Erythroblast (primary cell): Measurements from ENCODE around the gene PPP1R14C.

Experiments
- GATA1 ChIP-seq: IDR thresholded peaks from 2 replicates; pipeline ENCODE4 v1.6.1; 2011; ENCODE audit warnings: low read depth, mild to moderate bottlenecking, control low read depth, low read length, moderate library complexity
- POLR2A ChIP-seq: IDR thresholded peaks from 2 replicates; pipeline ENCODE4 v1.6.1; 2011; ENCODE audit warnings: mild to moderate bottlenecking, low read length

GRCh38 chr6:150098155-150098554 is 44.7 kb upstream of the PPP1R14C start:
- TF ChIP-seq POLR2A (no peak), GATA1 (no peak)
